Mesenchymal stem cell (in vitro differentiated cells and primary cell): ENCODE data around the gene GP9.
A peak's percentile ranks its signal among the peaks of the same experiment; 100 is the strongest.

Experiments
- DNase-seq: peaks from one replicate; pipeline ENCODE4 v3.0.0-alpha.2; 2013
- H2AFZ ChIP-seq: one replicate; pipeline ENCODE4 v1.6.1; 2013; ENCODE audit warnings: low read depth, mild to moderate bottlenecking, control low read depth, inconsistent platforms, low read length, moderate library complexity
- H2AK5ac ChIP-seq: 2 replicates; pipeline ENCODE4 v1.6.1; 2013; ENCODE audit warnings: low read length, moderate library complexity, mild to moderate bottlenecking, inconsistent platforms; ENCODE audit not compliant: severe bottlenecking
- H2BK120ac ChIP-seq: one replicate; pipeline ENCODE4 v1.6.1; 2013; ENCODE audit warnings: low read depth, mild to moderate bottlenecking, inconsistent platforms, low read length, moderate library complexity
- H2BK12ac ChIP-seq, 2 experiments: one replicate each; pipeline ENCODE4 v1.6.1; 2013; ENCODE audit warnings: inconsistent platforms in 2 of 2, low read length in 2 of 2, mild to moderate bottlenecking in 2 of 2, moderate library complexity in 2 of 2, control low read depth in 1 of 2
- H2BK15ac ChIP-seq: one replicate; pipeline ENCODE4 v1.6.1; 2013; ENCODE audit warnings: mild to moderate bottlenecking, low read depth, inconsistent platforms; ENCODE audit not compliant: poor library complexity, severe bottlenecking
- H2BK5ac ChIP-seq: 2 replicates; pipeline ENCODE4 v1.6.1; 2013; ENCODE audit warnings: low read depth, mild to moderate bottlenecking, low read length, control low read depth, inconsistent platforms; ENCODE audit not compliant: poor library complexity, severe bottlenecking
- H3K14ac ChIP-seq, 2 experiments: one replicate each; pipeline ENCODE4 v1.6.1; 2013; ENCODE audit warnings: inconsistent platforms in 2 of 2, low read length in 2 of 2, control low read depth in 1 of 2, mild to moderate bottlenecking in 1 of 2, moderate library complexity in 1 of 2
- H3K18ac ChIP-seq, 2 experiments: one replicate each; pipeline ENCODE4 v1.6.1; 2013; ENCODE audit warnings: inconsistent platforms in 2 of 2, low read length in 2 of 2, control low read depth in 1 of 2, low read depth in 1 of 2, mild to moderate bottlenecking in 1 of 2
- H3K23ac ChIP-seq, 2 experiments: one replicate each; pipeline ENCODE4 v1.6.1; 2013; ENCODE audit warnings: inconsistent platforms in 2 of 2, low read length in 2 of 2, mild to moderate bottlenecking in 2 of 2, moderate library complexity in 2 of 2, control low read depth in 1 of 2
- H3K27ac ChIP-seq: 2 replicates; pipeline ENCODE4 v1.5.1; 2013; ENCODE audit warnings: mild to moderate bottlenecking, moderate library complexity, low read length, control low read depth, inconsistent platforms; ENCODE audit not compliant: poor library complexity, severe bottlenecking
- H3K27me3 ChIP-seq, 2 experiments: 2 replicates each; pipeline versions ENCODE4 v1.6.1 to v1.7.0; 2013; ENCODE audit warnings: low read length in 2 of 2, mild to moderate bottlenecking in 2 of 2, moderate library complexity in 2 of 2, control low read depth in 1 of 2, inconsistent platforms in 1 of 2; ENCODE audit not compliant: control insufficient read depth in 1 of 2, insufficient read depth in 1 of 2
- H3K36me3 ChIP-seq, 2 experiments: 2 replicates each; pipeline versions ENCODE4 v1.6.1 to v1.7.0; 2013; ENCODE audit warnings: low read length in 2 of 2, control low read depth in 1 of 2, inconsistent platforms in 1 of 2, low read depth in 1 of 2, mild to moderate bottlenecking in 1 of 2; ENCODE audit not compliant: insufficient read depth in 2 of 2, control insufficient read depth in 1 of 2
- H3K4ac ChIP-seq, 2 experiments: one replicate each; pipeline ENCODE4 v1.6.1; 2013; ENCODE audit warnings: inconsistent platforms in 2 of 2, low read length in 2 of 2, mild to moderate bottlenecking in 2 of 2, moderate library complexity in 2 of 2, control low read depth in 1 of 2, low read depth in 1 of 2
- H3K4me1 ChIP-seq: 2 replicates; pipeline ENCODE4 v1.6.1; 2013; ENCODE audit warnings: low read depth, low read length, control low read depth; ENCODE audit not compliant: control insufficient read depth, insufficient read depth
- H3K4me2 ChIP-seq: 2 replicates; pipeline ENCODE4 v1.6.1; 2013; ENCODE audit warnings: low read length, mild to moderate bottlenecking, inconsistent platforms; ENCODE audit not compliant: poor library complexity, severe bottlenecking
- H3K4me3 ChIP-seq, 2 experiments: 2 replicates each; pipeline versions ENCODE4 v1.5.1 to v1.7.0; 2013; ENCODE audit warnings: low read length in 2 of 2, mild to moderate bottlenecking in 2 of 2, control low read depth in 1 of 2, low read depth in 1 of 2; ENCODE audit not compliant: insufficient read depth in 1 of 2
- H3K79me1 ChIP-seq: replicated peaks from 2 replicates; pipeline ENCODE4 v1.6.1; 2013; ENCODE audit warnings: mild to moderate bottlenecking, control low read depth, low read length, inconsistent platforms; ENCODE audit not compliant: poor library complexity, severe bottlenecking
- H3K9ac ChIP-seq: 2 replicates; pipeline ENCODE4 v1.7.0; 2013; ENCODE audit warnings: mild to moderate bottlenecking, low read length, moderate library complexity
- H3K9me3 ChIP-seq: 2 replicates; pipeline ENCODE4 v1.7.0; 2013; ENCODE audit warnings: mild to moderate bottlenecking, low read length; ENCODE audit not compliant: control insufficient read depth
- H4K8ac ChIP-seq: one replicate; pipeline ENCODE4 v1.6.1; 2013; ENCODE audit warnings: inconsistent platforms, mild to moderate bottlenecking, low read length, moderate library complexity
- H4K91ac ChIP-seq: one replicate; pipeline ENCODE4 v1.6.1; 2013; ENCODE audit warnings: mild to moderate bottlenecking, low read length, inconsistent platforms
- WGBS: methylation state at CpG from one replicate; pipeline ENCODE4 v1.1.7; 2013; ENCODE audit warnings: mixed read lengths; 5-methylcytosine and 5-hydroxymethylcytosine counted together

Gene GP9

DNA sequence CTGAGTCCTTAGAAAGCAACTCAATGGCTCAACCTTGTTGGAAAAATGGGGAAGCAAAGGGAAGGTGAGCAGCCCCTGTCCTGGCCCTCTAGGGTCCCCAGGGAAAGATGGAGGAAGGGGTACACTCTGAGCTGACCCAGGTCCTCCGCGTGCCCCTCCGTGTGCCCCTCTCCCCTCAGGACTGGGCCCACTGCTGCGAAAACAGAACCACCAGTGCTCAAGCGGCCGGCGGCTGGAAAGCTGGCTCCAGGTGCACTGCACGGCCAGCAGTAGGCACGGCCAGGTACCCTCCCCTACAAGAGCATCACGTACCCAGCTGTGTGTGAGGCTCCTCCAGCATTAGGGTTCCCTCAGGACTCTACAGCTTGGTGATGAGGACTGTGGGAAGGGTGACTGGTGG lies 34.7 kb downstream of the GP9 start:
- Histone ChIP-seq H3K4me1 (peaks cover 2% of the 10 kb centered on the region), H3K4me3 (no peak overlapping the region)

DNA sequence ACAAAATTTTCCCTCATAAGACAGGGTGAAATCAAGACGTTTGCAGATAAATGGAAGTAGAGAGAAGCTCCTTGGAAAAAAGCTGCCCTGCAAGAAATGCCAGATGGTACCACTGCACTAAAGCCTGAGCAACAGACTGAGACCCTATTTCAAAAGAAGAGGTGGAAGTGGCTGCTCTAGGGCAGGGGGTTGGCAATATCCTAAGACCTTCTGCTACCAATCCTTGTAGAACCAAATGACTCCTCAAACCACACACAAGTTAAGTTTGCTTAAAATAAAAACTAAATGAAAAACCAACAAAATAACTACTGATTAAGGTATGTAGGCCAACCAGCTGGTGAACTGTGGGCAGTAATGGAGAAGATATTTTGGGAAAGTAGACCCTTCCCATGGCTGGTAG lies 39.7 kb downstream of the GP9 start:
- H2BK5ac ChIP-seq = no peak overlapping the region
- H2AFZ ChIP-seq = no peak overlapping the region
- H3K18ac ChIP-seq = no peak overlapping the region
- H3K9ac ChIP-seq = no peak overlapping the region
- no peak overlapping the region for H4K8ac ChIP-seq
- DNase-seq = no peak
- H3K14ac ChIP-seq = no peak overlapping the region
- H3K27me3 ChIP-seq = no peaks in the 10 kb centered on the region
- H3K27ac ChIP-seq = no peak overlapping the region
- 100% methylated on average over 1 of the region's 1 CpG for WGBS
- peaks cover 3% of the 10 kb centered on the region for H3K4me1 ChIP-seq
- no peaks in the 10 kb centered on the region for H3K9me3 ChIP-seq
- H3K23ac ChIP-seq = no peak overlapping the region
- no peak overlapping the region for H2BK12ac ChIP-seq
- no peak overlapping the region for H3K4me3 ChIP-seq
- peaks cover 6 to 26% of the 10 kb centered on the region in 2 experiments for H3K36me3 ChIP-seq
- no peak overlapping the region for H4K91ac ChIP-seq
- no peak overlapping the region for H3K4me2 ChIP-seq
- no peak overlapping the region for H3K4ac ChIP-seq
- no peak overlapping the region for H2AK5ac ChIP-seq
- H2BK15ac ChIP-seq = no peak overlapping the region
- no peak overlapping the region for H2BK120ac ChIP-seq
- peaks cover 50% of the 10 kb centered on the region for H3K79me1 ChIP-seq

More for the DNA sequence above, 34.7 kb downstream of the GP9 start:
- Histone ChIP-seq H4K91ac (no peak overlapping the region), H3K9ac (no peak overlapping the region), H4K8ac (peak overlapping the region; percentile 19), H2AK5ac (no peak overlapping the region), H2BK120ac (no peak overlapping the region), H3K14ac (no peak overlapping the region), H3K27ac (no peak overlapping the region), H3K4ac (no peak overlapping the region), H2BK5ac (no peak overlapping the region), H3K36me3 (peaks cover 26 to 44% of the 10 kb centered on the region in 2 experiments), H3K9me3 (no peaks in the 10 kb centered on the region), H3K4me2 (no peak overlapping the region), H3K79me1 (peaks cover 36% of the 10 kb centered on the region), H2AFZ (no peak overlapping the region), H3K23ac (no peak overlapping the region), H2BK15ac (no peak overlapping the region), H3K27me3 (no peaks in the 10 kb centered on the region), H3K18ac (no peak overlapping the region), H2BK12ac (no peak overlapping the region)
- no peak for DNase-seq
- 97% methylated on average over 10 of the region's 10 CpGs for WGBS

DNA sequence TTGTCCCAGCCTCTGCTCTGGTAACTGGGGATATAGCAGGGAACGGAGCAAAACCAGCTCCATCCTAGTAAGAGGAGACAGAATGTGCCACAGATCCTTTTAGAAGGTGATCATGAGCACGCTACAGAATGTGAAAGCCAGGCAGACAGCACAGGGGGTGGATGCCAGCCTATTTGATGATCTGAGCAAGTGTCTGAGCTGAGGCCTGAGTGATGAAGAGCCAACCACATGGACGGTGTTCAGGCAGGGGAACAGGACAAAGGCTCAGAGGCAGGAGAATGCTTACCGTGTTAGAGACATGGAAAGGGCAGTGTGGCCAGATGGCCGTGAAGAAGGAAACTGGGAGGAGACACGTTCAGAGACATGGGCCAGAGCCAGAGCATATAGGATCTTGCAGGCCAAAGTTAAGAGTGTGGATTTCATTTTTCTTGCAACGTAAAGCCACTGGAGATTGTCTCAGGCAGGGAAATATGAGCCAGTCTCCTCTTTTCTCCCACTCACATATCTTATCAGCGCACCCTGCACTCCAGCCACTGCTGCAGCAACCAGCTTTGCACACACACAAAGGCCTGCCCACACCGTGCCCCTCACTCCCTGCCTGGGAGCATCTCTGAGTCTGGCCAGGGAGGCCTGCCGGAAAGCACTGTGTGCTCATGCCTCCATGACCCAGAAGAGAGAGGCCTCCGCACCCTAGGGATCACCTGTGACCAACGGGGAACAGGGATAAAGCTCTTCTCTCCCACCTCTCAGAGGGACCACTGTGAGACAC lies 41.0 kb downstream of the GP9 start:
- Histone ChIP-seq H2BK5ac (no peak overlapping the region), H3K9ac (no peak overlapping the region), H2AK5ac (no peak overlapping the region), H3K36me3 (peaks cover 6 to 21% of the 10 kb centered on the region in 2 experiments), H4K91ac (no peak overlapping the region), H2BK15ac (no peak overlapping the region), H3K4me2 (no peak overlapping the region), H3K27ac (no peak overlapping the region), H3K27me3 (no peaks in the 10 kb centered on the region), H4K8ac (no peak overlapping the region), H3K4me3 (no peak overlapping the region), H3K4me1 (peaks cover 6% of the 10 kb centered on the region), H3K79me1 (peaks cover 46% of the 10 kb centered on the region), H2AFZ (no peak overlapping the region), H3K9me3 (no peaks in the 10 kb centered on the region), H3K23ac (no peak overlapping the region), H3K4ac (no peak overlapping the region), H2BK120ac (no peak overlapping the region), H3K14ac (no peak overlapping the region), H2BK12ac (no peak overlapping the region), H3K18ac (no peak overlapping the region)
- no peak for DNase-seq
- WGBS = 94% methylated on average over 12 of the region's 12 CpGs

DNA sequence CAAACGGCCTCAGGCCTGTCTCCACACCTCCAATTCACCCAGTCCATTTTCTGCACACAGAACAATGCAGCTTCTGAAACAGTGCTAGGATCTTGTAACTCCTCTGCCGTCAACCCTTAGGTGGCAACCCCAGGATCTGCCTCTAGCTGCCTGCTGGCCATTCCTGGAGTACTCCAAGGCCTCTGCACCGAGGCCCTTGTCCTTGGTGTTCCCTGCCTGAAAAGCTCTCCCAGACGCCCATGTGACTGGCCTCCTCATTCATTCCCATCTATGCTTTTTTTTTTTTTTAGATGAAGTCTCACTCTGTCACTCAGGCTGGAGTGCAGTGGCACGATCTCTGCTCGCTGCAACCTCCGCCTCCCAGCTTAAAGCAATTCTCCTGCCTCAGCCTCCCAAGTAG lies 42.7 kb downstream of the GP9 start:
- Histone ChIP-seq H3K79me1 (peaks cover 51% of the 10 kb centered on the region), H3K36me3 (peaks cover 18 to 33% of the 10 kb centered on the region in 2 experiments), H3K23ac (no peak overlapping the region), H2AFZ (no peak overlapping the region), H3K4me3 (no peak overlapping the region), H3K14ac (no peak overlapping the region), H3K18ac (no peak overlapping the region), H3K4me2 (no peak overlapping the region), H3K4me1 (peaks cover 10% of the 10 kb centered on the region), H4K91ac (no peak overlapping the region), H3K27me3 (no peaks in the 10 kb centered on the region), H2BK5ac (no peak overlapping the region), H4K8ac (no peak overlapping the region), H3K9ac (no peak overlapping the region), H2BK15ac (no peak overlapping the region), H2BK12ac (no peak overlapping the region), H3K27ac (no peak overlapping the region), H2AK5ac (no peak overlapping the region), H2BK120ac (no peak overlapping the region), H3K9me3 (no peaks in the 10 kb centered on the region), H3K4ac (no peak overlapping the region)
- no peak for DNase-seq
- WGBS = 85% methylated on average over 7 of the region's 7 CpGs
